Epithelial cell of proximal tubule (primary cell): Measurements from ENCODE around the gene GRIA4. TPM values are rescaled to one million over a fixed set of nuclear protein-coding genes. Genes with fewer than 3 reads are reported as not detected.

ENCODE experiments used
- DNase-seq: peaks from one replicate; pipeline ENCODE4 v3.0.0-alpha.2; 2011; ENCODE audit warnings: low read depth
- H3K4me3 ChIP-seq: 2 replicates; pipeline ENCODE4 v1.5.1; 2011; ENCODE audit warnings: low read depth, mild to moderate bottlenecking, low read length
- total RNA-seq: library from RNA; depleted of rRNA; stranded (reverse); fragments of >200 nt; gene quantifications from 2 replicates; pipeline ENCODE4 v1.2.3, GENCODE V29; 2015
- TF ChIP-seq, protein P1 (sequence below): conservative IDR thresholded peaks from 2 replicates; pipeline ENCODE4 v1.5.1; 2012; ENCODE audit warnings: low read depth, mild to moderate bottlenecking, low read length

Gene GRIA4
- total RNA-seq, 1 donor from 2014 or later, result 0.69 TPM

GRCh38 chr11:105632316-105632715 is 22.4 kb downstream of the GRIA4 start:
- TF ChIP-seq, protein P1, sequence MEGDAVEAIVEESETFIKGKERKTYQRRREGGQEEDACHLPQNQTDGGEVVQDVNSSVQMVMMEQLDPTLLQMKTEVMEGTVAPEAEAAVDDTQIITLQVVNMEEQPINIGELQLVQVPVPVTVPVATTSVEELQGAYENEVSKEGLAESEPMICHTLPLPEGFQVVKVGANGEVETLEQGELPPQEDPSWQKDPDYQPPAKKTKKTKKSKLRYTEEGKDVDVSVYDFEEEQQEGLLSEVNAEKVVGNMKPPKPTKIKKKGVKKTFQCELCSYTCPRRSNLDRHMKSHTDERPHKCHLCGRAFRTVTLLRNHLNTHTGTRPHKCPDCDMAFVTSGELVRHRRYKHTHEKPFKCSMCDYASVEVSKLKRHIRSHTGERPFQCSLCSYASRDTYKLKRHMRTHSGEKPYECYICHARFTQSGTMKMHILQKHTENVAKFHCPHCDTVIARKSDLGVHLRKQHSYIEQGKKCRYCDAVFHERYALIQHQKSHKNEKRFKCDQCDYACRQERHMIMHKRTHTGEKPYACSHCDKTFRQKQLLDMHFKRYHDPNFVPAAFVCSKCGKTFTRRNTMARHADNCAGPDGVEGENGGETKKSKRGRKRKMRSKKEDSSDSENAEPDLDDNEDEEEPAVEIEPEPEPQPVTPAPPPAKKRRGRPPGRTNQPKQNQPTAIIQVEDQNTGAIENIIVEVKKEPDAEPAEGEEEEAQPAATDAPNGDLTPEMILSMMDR, result no peak
- H3K4me3 ChIP-seq, result no peak overlapping the region

DNA sequence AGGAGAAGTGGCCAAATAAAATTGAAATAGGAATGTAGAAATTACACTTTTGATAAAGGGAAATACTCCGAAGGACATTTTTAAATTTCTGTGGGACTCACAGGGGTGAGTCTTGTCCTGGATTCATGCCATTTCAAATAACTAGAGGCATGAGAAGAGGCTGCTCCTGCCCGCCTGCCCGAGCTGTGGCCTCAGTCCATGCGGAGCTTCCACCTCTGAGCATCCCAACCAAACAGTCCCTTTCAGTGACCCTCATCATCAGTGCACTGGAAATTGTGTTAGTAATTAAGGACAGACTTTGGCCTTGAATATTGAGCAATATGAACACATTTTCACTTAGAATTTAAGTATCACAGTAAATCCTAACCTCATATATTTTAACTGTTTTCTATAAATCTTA is 25.6 kb downstream of the GRIA4 start:
- TF ChIP-seq, protein P1, result no peak
- H3K4me3 ChIP-seq, result no peak overlapping the region
- no peak for DNase-seq

More at GRCh38 chr11:105632316-105632715, 22.4 kb downstream of the GRIA4 start:
- DNase-seq, result peak; percentile 38

- TF ChIP-seq, protein P1, result no peak
- DNase-seq, result no peak
- H3K4me3 ChIP-seq, result no peak overlapping the region
These were observed 26.6 kb downstream of the GRIA4 start for GRCh38 chr11:105636496-105636895.

DNA sequence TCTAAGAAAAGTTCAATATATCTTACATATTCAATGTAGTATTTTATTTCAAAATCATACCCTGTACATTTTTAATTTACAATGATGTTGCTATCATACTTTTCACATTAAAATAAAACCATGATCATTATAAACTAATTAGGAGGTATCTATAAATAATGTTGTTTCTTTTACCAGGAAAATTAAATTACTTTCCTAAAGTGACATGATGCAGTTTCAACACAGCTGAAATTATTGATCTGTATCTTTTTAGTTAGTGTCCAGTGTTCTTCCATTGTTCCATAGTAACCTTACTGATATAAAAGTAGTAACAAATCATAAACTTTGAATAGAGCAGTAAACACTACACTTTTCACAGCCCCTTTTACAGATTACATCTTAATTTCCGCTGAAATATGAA is 29.7 kb downstream of the GRIA4 start:
- DNase-seq, result no peak
- TF ChIP-seq, protein P1, result no peak
- no peak overlapping the region for H3K4me3 ChIP-seq

DNA sequence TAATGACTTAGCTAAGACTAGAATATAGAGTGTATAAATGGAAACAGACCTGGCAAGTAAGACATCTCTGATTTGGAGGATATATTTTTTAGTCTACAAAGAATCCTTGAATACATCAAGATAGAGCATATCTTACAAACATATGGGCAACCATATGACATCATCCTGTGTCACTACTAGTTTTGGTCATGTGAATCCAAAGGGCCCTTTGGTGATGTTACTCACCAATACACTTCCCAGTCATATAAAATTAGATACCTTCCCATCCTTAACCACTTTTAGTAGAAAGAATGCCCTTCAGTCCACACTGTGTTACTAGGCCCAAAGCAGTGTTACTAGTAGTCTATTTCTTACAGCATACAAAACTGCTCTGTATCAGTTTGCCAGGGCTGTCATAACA is 31.6 kb downstream of the GRIA4 start:
- no peak for DNase-seq

GRCh38 chr11:105642870-105643269 is 33.0 kb downstream of the GRIA4 start:
- TF ChIP-seq, protein P1, result no peak
- H3K4me3 ChIP-seq, result no peak overlapping the region
- no peak for DNase-seq

More for the DNA sequence above, 31.6 kb downstream of the GRIA4 start:
- TF ChIP-seq, protein P1, result no peak
- no peak overlapping the region for H3K4me3 ChIP-seq

DNA sequence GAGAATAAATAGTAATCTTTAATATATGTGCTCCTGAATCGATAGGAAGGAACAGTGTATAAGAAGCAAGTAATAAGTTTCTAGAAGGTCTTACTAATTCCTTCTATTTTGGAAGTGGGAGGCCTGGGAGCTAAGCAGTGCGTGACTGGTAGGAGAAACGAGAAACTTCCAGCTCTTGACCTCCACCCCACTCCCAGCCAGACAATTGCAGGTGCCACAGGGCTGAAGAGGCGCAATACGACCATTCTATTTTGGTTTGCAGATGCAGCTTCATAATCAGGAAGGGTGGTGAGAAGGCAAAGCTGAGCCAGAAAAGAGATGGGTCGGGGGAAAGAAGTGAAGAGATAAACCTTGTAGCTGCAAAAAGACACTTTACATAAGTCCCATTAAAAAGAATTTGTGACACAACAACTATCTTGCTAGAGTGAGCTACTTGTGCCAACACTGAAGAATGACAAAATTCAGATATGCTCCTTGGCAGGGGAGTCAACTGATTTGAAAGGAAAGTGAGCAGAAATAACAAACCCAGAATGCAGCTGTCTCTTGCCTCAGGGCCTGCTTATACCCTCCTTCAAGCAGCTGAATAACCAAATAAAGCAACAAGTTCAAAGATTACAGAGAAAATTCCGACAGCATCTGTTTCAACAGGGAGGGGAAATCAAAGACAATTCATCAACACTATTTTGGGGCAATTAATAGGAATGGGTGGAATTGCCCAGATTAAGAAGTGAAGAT is 35.1 kb downstream of the GRIA4 start:
- TF ChIP-seq, protein P1, result no peak
- H3K4me3 ChIP-seq, result no peak overlapping the region
- no peak for DNase-seq
